GM12801 (cell line): ENCODE data around the gene ZNF664.

ENCODE experiments used
- CTCF ChIP-seq: IDR thresholded peaks from one replicate; pipeline ENCODE4 v1.5.1; 2011; ENCODE audit warnings: control low read depth; ENCODE audit not compliant: insufficient read length; ENCODE audit errors: extremely low read depth

The ZNF664 gene

GRCh38 chr12:123958462-123958861, 14.6 kb upstream of the ZNF664 start:
- TF ChIP-seq CTCF = no peak

DNA sequence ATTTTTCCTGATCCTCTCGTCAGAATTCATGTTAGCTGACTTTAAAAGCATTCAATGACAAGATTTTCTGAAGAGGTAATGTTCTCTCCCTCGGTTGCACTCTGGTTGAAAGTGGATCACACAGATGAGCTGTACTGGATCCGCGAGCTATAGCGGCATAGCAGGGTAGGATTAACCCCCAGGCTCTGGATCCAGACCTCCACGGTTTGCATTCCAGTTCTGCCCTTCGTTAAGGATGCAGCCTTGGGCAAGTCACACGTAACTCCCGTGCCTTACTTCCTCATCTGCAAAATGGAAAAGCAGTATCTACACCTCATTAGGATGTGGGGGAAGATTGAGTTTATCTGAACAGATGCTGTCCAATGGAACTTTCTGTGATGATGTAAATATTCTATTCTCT, 14.1 kb upstream of the ZNF664 start:
- TF ChIP-seq CTCF = no peak

- TF ChIP-seq CTCF = no peak
These were observed 12.8 kb upstream of the ZNF664 start for GRCh38 chr12:123960029-123960735.

DNA sequence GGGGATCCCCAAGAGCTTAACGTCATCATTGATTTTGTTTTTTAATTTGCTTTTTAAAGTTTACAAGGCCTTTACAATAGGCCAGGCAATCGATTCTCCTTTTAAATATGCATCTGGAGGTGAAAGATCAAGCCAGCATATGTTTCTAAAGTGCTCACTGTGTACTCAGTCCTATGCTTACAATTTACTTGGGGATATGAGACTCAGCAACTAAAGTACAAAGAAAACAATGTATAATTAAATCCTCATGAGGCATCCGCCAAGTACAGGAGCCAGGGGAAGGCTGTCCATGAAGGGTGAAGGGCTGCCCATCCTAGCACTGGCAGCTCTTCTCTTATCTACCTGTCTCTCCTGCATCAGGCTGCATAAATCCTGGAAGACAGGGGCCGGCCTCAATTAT, 12.2 kb upstream of the ZNF664 start:
- TF ChIP-seq CTCF = no peak

- no peak for TF ChIP-seq CTCF
These were observed 11.2 kb upstream of the ZNF664 start for GRCh38 chr12:123961585-123962345.

DNA sequence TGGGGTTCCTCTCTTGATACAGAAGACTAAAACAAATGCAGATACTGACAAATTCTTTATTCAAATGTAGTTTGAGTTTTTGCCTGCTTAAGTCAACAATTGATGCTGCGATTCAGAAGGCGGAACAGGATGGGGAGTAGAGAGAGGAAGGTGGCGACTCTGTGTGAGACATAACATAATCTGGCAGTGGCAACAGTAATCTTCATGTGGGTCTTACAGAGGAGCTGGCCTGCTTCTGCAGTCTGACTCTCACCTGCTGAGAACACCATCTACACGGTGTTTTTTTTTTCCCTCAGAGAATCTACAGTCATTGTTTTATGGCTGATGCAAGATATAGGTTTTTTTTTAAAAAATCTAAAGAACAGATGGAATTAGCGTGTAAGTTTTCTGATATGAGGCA, 10.5 kb upstream of the ZNF664 start:
- TF ChIP-seq CTCF = no peak

DNA sequence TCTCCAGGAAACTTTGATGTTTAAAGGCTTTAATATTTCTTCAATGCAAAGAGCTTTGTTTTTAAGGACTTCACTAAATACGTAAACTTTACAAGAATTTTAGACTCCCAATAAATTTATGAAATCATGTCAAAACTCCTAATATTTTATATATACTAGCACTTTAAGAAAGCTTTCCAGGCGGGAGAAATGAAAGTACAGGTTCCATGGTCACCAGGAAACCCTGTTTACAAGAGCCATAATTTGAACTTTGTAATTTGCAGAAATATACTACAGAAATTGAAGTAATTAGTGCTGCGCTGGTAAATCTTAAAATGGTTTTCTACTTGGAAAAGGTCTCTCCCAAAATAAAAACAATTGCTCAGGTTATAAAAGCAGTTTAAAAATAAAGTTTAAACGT, 9.2 kb upstream of the ZNF664 start:
- no peak for TF ChIP-seq CTCF
